H1 (cell line): ENCODE results near the gene ADCY6.

Source experiments
- BACH1 ChIP-seq: IDR thresholded peaks from 2 replicates; pipeline ENCODE4 v1.6.1; 2012; ENCODE audit warnings: low read length, improper control_type of control experiment
- BRCA1 ChIP-seq: IDR thresholded peaks from 2 replicates; pipeline ENCODE4 v1.6.1; 2012; ENCODE audit warnings: low read depth, low read length, improper control_type of control experiment
- CHD1 ChIP-seq: IDR thresholded peaks from 2 replicates; pipeline ENCODE4 v1.6.1; 2012; ENCODE audit warnings: low read depth, low read length, improper control_type of control experiment
- CTCF ChIP-seq, 3 experiments: IDR thresholded peaks; 1 replicate in 2 of 3; 2 replicates in 1 of 3; pipeline versions ENCODE4 v1.5.1 to v1.6.1; 2011; ENCODE audit warnings: low read length in 3 of 3, mild to moderate bottlenecking in 3 of 3, inconsistent platforms in 2 of 3, low read depth in 1 of 3, moderate library complexity in 1 of 3; ENCODE audit not compliant: insufficient read depth in 1 of 3; ENCODE audit errors: control extremely low read depth in 1 of 3
- EP300 ChIP-seq, 2 experiments: IDR thresholded peaks; 1 replicate in 1 of 2; 2 replicates in 1 of 2; pipeline ENCODE4 v1.6.1; 2011 to 2012; ENCODE audit warnings: low read depth in 2 of 2, low read length in 2 of 2, mild to moderate bottlenecking in 2 of 2, borderline replicate concordance in 1 of 2, inconsistent platforms in 1 of 2, moderate library complexity in 1 of 2
- EZH2 ChIP-seq: fragments of 200-600 bp; sonication (generic); IDR thresholded peaks from 2 replicates; pipeline ENCODE4 v1.7.1; 2012; ENCODE audit warnings: low read depth, mild to moderate bottlenecking, moderate library complexity, low read length, inconsistent platforms; ENCODE audit not compliant: severe bottlenecking
- GABPA ChIP-seq: IDR thresholded peaks from 2 replicates; pipeline ENCODE4 v1.6.1; 2011; ENCODE audit warnings: mild to moderate bottlenecking, low read length, moderate library complexity, borderline replicate concordance; ENCODE audit not compliant: insufficient read depth
- POLR2A ChIP-seq, 2 experiments: IDR thresholded peaks; 1 replicate in 1 of 2; 2 replicates in 1 of 2; pipeline ENCODE4 v1.6.1; 2011; ENCODE audit warnings: low read depth in 2 of 2, low read length in 2 of 2, mild to moderate bottlenecking in 2 of 2; ENCODE audit errors: control extremely low read depth in 1 of 2
- SP1 ChIP-seq: IDR thresholded peaks from 2 replicates; pipeline ENCODE4 v1.6.1; 2011; ENCODE audit warnings: low read depth, low read length
- SUZ12 ChIP-seq: fragments of 200-600 bp; sonication (generic); IDR thresholded peaks from 2 replicates; pipeline ENCODE4 v1.6.1; 2012; ENCODE audit warnings: mild to moderate bottlenecking, inconsistent platforms, low read length, moderate library complexity, mixed read lengths

DNA sequence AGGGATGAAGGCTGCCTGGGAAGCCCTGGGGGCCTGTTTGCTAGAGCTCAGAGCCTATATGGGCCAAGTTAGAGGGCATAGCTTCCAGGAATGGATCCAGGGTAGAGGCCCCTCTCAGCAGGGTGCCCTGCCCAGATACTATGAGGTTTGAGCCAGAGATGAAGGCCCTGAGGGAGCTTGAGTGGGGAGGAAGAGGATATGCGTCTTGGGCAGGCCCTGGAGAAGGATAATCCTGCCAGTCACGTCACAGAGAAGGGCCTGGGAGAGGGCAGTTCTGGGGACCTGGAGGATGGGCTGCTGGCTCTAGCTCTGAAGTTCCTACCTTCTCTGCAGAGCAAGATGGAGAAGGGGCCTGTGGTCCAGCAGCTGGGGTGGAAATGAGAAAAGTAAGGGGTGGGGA, 23.5 kb upstream of the ADCY6 start:
- TF ChIP-seq BACH1 (no peak), CTCF (IDR thresholded peaks at IDR 0.05; ENCODE audit: control extremely low read depth in 1 of 3, insufficient read depth in 1 of 3, low read depth in 1 of 3, low read length in 3 of 3) (no peak), POLR2A (IDR thresholded peaks at IDR 0.05; ENCODE audit: control extremely low read depth in 1 of 2, low read depth in 2 of 2, low read length in 2 of 2) (no peak), GABPA (no peak), CHD1 (no peak), EP300 (IDR thresholded peaks at IDR 0.05; ENCODE audit: borderline replicate concordance in 1 of 2, low read depth in 2 of 2, low read length in 2 of 2) (no peak), SP1 (no peak), BRCA1 (no peak), EZH2 (no peak), SUZ12 (no peak)
